Mononuclear cell (primary cell): Measurements from ENCODE around the gene SLC9A1. TPM values are rescaled to one million over a fixed set of nuclear protein-coding genes. Genes with fewer than 3 reads are reported as not detected.

Experiments used
- H3K27me3 ChIP-seq: 2 replicates; pipeline ENCODE4 v1.6.0; 2011; ENCODE audit warnings: low read length, control low read depth; ENCODE audit not compliant: insufficient read depth
- H3K4me1 ChIP-seq: 2 replicates; pipeline ENCODE4 v1.5.1; 2011; ENCODE audit warnings: mild to moderate bottlenecking, low read length, control low read depth; ENCODE audit not compliant: insufficient read depth
- H3K4me3 ChIP-seq: 2 replicates; pipeline ENCODE4 v1.5.1; 2011; ENCODE audit warnings: mild to moderate bottlenecking, low read length, moderate library complexity
- H3K9me3 ChIP-seq: 2 replicates; pipeline ENCODE4 v1.5.1; 2011; ENCODE audit warnings: low read depth, mild to moderate bottlenecking, control low read depth, low read length
- total RNA-seq: library from RNA; depleted of rRNA; stranded (reverse); fragments of >200 nt; gene quantifications from one replicate; pipeline ENCODE4 v1.2.3, GENCODE V29; 2012

SLC9A1 gene
- total RNA-seq, 1 donor, result 6.4 TPM

GRCh38 chr1:27144049-27144748, 10.7 kb downstream of the SLC9A1 start:
- no peaks in the 10 kb centered on the region for H3K27me3 ChIP-seq

GRCh38 chr1:27143401-27143800, 11.5 kb downstream of the SLC9A1 start:
- Histone ChIP-seq H3K4me1 (peaks cover 15% of the 10 kb centered on the region), H3K4me3 (no peak overlapping the region), H3K27me3 (no peaks in the 10 kb centered on the region), H3K9me3 (no peaks in the 10 kb centered on the region)

More at GRCh38 chr1:27144049-27144748, 10.7 kb downstream of the SLC9A1 start:
- Histone ChIP-seq H3K4me1 (peaks cover 15% of the 10 kb centered on the region), H3K9me3 (no peaks in the 10 kb centered on the region), H3K4me3 (no peak overlapping the region)

- peaks cover 24% of the 10 kb centered on the region for H3K4me1 ChIP-seq
- no peaks in the 10 kb centered on the region for H3K9me3 ChIP-seq
- no peaks in the 10 kb centered on the region for H3K27me3 ChIP-seq
These were observed 12.5 kb downstream of the SLC9A1 start for GRCh38 chr1:27142464-27142863.

GRCh38 chr1:27141266-27142003, 13.5 kb downstream of the SLC9A1 start:
- Histone ChIP-seq H3K4me1 (peaks cover 34% of the 10 kb centered on the region), H3K27me3 (no peaks in the 10 kb centered on the region), H3K9me3 (no peaks in the 10 kb centered on the region), H3K4me3 (no peak overlapping the region)

More at GRCh38 chr1:27142464-27142863, 12.5 kb downstream of the SLC9A1 start:
- H3K4me3 ChIP-seq, result no peak overlapping the region

GRCh38 chr1:27139980-27140379, 14.9 kb downstream of the SLC9A1 start:
- peaks cover 48% of the 10 kb centered on the region for H3K4me1 ChIP-seq
- no peaks in the 10 kb centered on the region for H3K9me3 ChIP-seq
- no peaks in the 10 kb centered on the region for H3K27me3 ChIP-seq
- H3K4me3 ChIP-seq, result no peak overlapping the region

- H3K27me3 ChIP-seq, result no peaks in the 10 kb centered on the region
- H3K4me1 ChIP-seq, result peaks cover 59% of the 10 kb centered on the region
- no peak overlapping the region for H3K4me3 ChIP-seq
- H3K9me3 ChIP-seq, result no peaks in the 10 kb centered on the region
These were observed 16.0 kb downstream of the SLC9A1 start for GRCh38 chr1:27138927-27139326.

- H3K4me1 ChIP-seq, result peaks cover 65% of the 10 kb centered on the region
- H3K9me3 ChIP-seq, result no peaks in the 10 kb centered on the region
- H3K27me3 ChIP-seq, result no peaks in the 10 kb centered on the region
- H3K4me3 ChIP-seq, result no peak overlapping the region
These were observed 16.6 kb downstream of the SLC9A1 start for GRCh38 chr1:27138368-27138767.

GRCh38 chr1:27137544-27138075, 17.3 kb downstream of the SLC9A1 start:
- H3K4me1 ChIP-seq, result peaks cover 66% of the 10 kb centered on the region
- no peaks in the 10 kb centered on the region for H3K27me3 ChIP-seq
- H3K4me3 ChIP-seq, result no peak overlapping the region
- no peaks in the 10 kb centered on the region for H3K9me3 ChIP-seq

GRCh38 chr1:27136998-27137542, 17.9 kb downstream of the SLC9A1 start:
- peaks cover 66% of the 10 kb centered on the region for H3K4me1 ChIP-seq
- no peaks in the 10 kb centered on the region for H3K9me3 ChIP-seq
- H3K27me3 ChIP-seq, result no peaks in the 10 kb centered on the region
- no peak overlapping the region for H3K4me3 ChIP-seq

- Histone ChIP-seq H3K4me1 (peaks cover 70% of the 10 kb centered on the region), H3K27me3 (no peaks in the 10 kb centered on the region), H3K9me3 (no peaks in the 10 kb centered on the region), H3K4me3 (no peak overlapping the region)
These were observed 18.7 kb downstream of the SLC9A1 start for GRCh38 chr1:27136236-27136551.

- Histone ChIP-seq H3K9me3 (no peaks in the 10 kb centered on the region), H3K27me3 (no peaks in the 10 kb centered on the region), H3K4me3 (no peak overlapping the region), H3K4me1 (peaks cover 75% of the 10 kb centered on the region)
These were observed 19.2 kb downstream of the SLC9A1 start for GRCh38 chr1:27135541-27136235.

- Histone ChIP-seq H3K27me3 (no peaks in the 10 kb centered on the region), H3K4me1 (peaks cover 76% of the 10 kb centered on the region), H3K4me3 (no peak overlapping the region), H3K9me3 (no peaks in the 10 kb centered on the region)
These were observed 20.9 kb downstream of the SLC9A1 start for GRCh38 chr1:27133991-27134390.

GRCh38 chr1:27133158-27133557, 21.8 kb downstream of the SLC9A1 start:
- Histone ChIP-seq H3K9me3 (no peaks in the 10 kb centered on the region), H3K4me1 (peaks cover 68% of the 10 kb centered on the region)

GRCh38 chr1:27132624-27133023, 22.3 kb downstream of the SLC9A1 start:
- Histone ChIP-seq H3K9me3 (no peaks in the 10 kb centered on the region), H3K4me3 (no peak overlapping the region), H3K4me1 (peaks cover 63% of the 10 kb centered on the region), H3K27me3 (no peaks in the 10 kb centered on the region)

More at GRCh38 chr1:27133158-27133557, 21.8 kb downstream of the SLC9A1 start:
- no peak overlapping the region for H3K4me3 ChIP-seq
- H3K27me3 ChIP-seq, result no peaks in the 10 kb centered on the region

GRCh38 chr1:27132147-27132546, 22.8 kb downstream of the SLC9A1 start:
- Histone ChIP-seq H3K9me3 (no peaks in the 10 kb centered on the region), H3K4me3 (no peak overlapping the region), H3K4me1 (peaks cover 58% of the 10 kb centered on the region), H3K27me3 (no peaks in the 10 kb centered on the region)
